Prostate gland (tissue), 2 donors: ENCODE data around the gene NSMCE4A.

ENCODE experiments used
- POLR2AphosphoS5 ChIP-seq: sonication (generic); formaldehyde crosslinking; IDR thresholded peaks from one replicate; pipeline ENCODE4 v1.6.1; 2017; ENCODE audit warnings: antibody characterized with exemption
- TF ChIP-seq, protein P1 (sequence below), 4 experiments: fragments of 200-600 bp in 2 of 4; fragments of 450-650 bp in 2 of 4; sonication (generic) in 2 of 4; IDR thresholded peaks; 1 replicate in 3 of 4; 2 replicates in 1 of 4; pipeline ENCODE4 v1.5.1; 2016 to 2019; ENCODE audit warnings: antibody characterized with exemption in 4 of 4, mild to moderate bottlenecking in 2 of 4, moderate library complexity in 2 of 4

DNA sequence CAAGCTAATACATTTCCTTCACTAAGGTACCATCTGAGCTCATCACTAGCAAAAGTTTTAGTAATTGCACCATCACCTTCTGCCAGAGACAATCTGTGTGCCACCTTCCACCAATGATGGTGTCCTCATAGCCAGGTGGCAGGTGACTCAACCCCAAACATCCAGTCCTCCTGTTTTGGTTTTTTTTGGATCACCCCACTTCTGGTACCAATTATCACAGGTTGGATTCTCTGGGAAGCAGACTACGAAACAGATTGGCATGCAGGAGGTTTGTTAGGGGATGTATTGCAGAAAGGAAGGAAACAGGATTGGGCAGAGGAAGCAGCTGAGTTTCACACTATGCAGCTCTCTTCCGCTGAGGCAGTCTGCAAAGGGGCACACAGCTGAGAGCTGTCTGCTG is 9.4 kb upstream of the NSMCE4A start:
- TF ChIP-seq, protein P1, sequence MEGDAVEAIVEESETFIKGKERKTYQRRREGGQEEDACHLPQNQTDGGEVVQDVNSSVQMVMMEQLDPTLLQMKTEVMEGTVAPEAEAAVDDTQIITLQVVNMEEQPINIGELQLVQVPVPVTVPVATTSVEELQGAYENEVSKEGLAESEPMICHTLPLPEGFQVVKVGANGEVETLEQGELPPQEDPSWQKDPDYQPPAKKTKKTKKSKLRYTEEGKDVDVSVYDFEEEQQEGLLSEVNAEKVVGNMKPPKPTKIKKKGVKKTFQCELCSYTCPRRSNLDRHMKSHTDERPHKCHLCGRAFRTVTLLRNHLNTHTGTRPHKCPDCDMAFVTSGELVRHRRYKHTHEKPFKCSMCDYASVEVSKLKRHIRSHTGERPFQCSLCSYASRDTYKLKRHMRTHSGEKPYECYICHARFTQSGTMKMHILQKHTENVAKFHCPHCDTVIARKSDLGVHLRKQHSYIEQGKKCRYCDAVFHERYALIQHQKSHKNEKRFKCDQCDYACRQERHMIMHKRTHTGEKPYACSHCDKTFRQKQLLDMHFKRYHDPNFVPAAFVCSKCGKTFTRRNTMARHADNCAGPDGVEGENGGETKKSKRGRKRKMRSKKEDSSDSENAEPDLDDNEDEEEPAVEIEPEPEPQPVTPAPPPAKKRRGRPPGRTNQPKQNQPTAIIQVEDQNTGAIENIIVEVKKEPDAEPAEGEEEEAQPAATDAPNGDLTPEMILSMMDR (IDR thresholded peaks at IDR 0.05), result no peak
- TF ChIP-seq POLR2AphosphoS5, result no peak
